ENCODE data around the gene SMPD3. TPM values are rescaled to one million over a fixed set of nuclear protein-coding genes. Genes with fewer than 3 reads are reported as not detected.

Gene SMPD3
- total and polyA plus RNA-seq, 9 of the 15 experiments (the other 6 are each of a cell fraction or from before 2014, with no cell fraction given), result 0.03 to 1.2 (median 0.18) TPM

DNA sequence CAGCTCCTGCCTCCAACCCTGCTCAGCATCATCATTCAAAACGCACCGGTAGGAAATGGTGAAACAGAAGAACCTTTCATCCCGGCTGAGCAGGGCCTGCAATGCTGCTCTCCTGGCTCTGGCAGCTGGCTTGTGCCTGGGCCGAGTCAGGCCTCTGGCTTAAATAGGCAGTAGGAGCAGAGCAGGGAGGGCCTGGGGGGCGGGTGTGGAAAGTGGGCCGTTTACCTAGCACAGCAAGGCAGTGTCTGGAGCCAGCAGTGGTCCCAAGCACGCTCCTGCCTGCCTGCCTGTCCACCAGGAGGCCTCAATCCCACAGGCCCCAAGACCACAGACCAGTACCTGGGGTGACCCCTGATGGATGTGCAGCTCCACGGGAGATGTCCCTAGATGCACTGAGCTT is 59.3 kb downstream of the SMPD3 start:
- in situ Hi-C loops (cut with MboI), result no loop called here
- Histone ChIP-seq H3K4me3 (no peak overlapping the region), H3K9me3 (replicated peaks; ENCODE audit: control insufficient read depth, insufficient read depth, low read depth, low read length) (no peaks in the 10 kb centered on the region), H3K27me3 (ENCODE audit: control insufficient read depth in 2 of 2, insufficient read depth in 2 of 2, low read length in 2 of 2) (peaks cover 8 to 9% of the 10 kb centered on the region in 2 experiments; a peak in 3 of 5 replicates), H3K79me2 (ENCODE audit: control insufficient read depth, insufficient read depth, low read length) (no peaks in the 10 kb centered on the region), H3K4me1 (replicated peaks in 1 of 2; ENCODE audit: control insufficient read depth in 2 of 2, insufficient read depth in 2 of 2, low read length in 2 of 2) (peaks cover 7 to 10% of the 10 kb centered on the region in 2 experiments; a peak in 3 of 5 replicates), H3K9ac (ENCODE audit: insufficient read depth in 1 of 2, low read depth in 2 of 2, low read length in 2 of 2) (no peak overlapping the region), H3K36me3 (ENCODE audit: control insufficient read depth, insufficient read depth, low read length) (no peaks in the 10 kb centered on the region), H3K4me2 (ENCODE audit: insufficient read depth, low read length) (no peak overlapping the region), H3K27ac (ENCODE audit: extremely low read depth, low read depth, low read length) (no peak overlapping the region), H4K20me1 (replicated peaks; ENCODE audit: control insufficient read depth, insufficient read depth, low read length) (no peaks in the 10 kb centered on the region), H3K9me1 (ENCODE audit: control insufficient read depth, insufficient read depth, low read length) (peaks cover 3% of the 10 kb centered on the region), H2AFZ (ENCODE audit: low read depth, low read length) (no peak overlapping the region)
- FAIRE-seq, result no peak
- BruUV-seq (replicated peaks), result no TSS peak
- WGBS (ENCODE audit: insufficient coverage, low coverage, missing lambda C conversion rate), result 2% methylated on average over 7 of the region's 8 CpGs
- intact Hi-C loops (cut with micrococcal nuclease), result no loop called here
- POLR2A ChIA-PET, result interaction anchor here (0.5 to 0.8 kb wide), 3 partner anchors 16 to 18 kb away, joined by 3 read pairs; no protein-coding TSS in a partner anchor
- CTCF ChIA-PET (ENCODE audit: low intra/inter-chr PET ratio), result no interaction called here
- DNase-seq (ENCODE audit: extremely low read depth in 1 of 4, low spot score in 3 of 4), result no peak
- 0 out of 3 replicates have a peak, but pooled peaks have one; percentile 30 for ATAC-seq
- no peak for TF ChIP-seq SMAD4 (CRISPR knock-in tag; conservative IDR thresholded peaks at IDR 0.05)
- TF ChIP-seq CTCF (IDR thresholded peaks at IDR 0.05 in 2 of 3, conservative IDR thresholded peaks at IDR 0.05 in 1 of 3; ENCODE audit: insufficient read depth in 2 of 3, low read depth in 1 of 3, low read length in 3 of 3), result peak in 1 of 3 experiments; percentile 35; a peak in 1 of 6 replicates
- no peak for TF ChIP-seq MAFF (IDR thresholded peaks at IDR 0.05; ENCODE audit: low read length)
